Keratinocyte (primary cell): ENCODE results near the gene CATSPERZ.

ENCODE experiments used
- EZH2 ChIP-seq: IDR thresholded peaks from one replicate; pipeline ENCODE4 v1.6.1; 2012; ENCODE audit warnings: inconsistent platforms, mild to moderate bottlenecking, low read length, moderate library complexity
- TF ChIP-seq, protein P1 (sequence below), 3 experiments: IDR thresholded peaks in 1 of 3; conservative IDR thresholded peaks in 1 of 3; optimal IDR thresholded peaks in 1 of 3; 2 replicates in 2 of 3; 3 replicates in 1 of 3; pipeline versions ENCODE3 to v1.5.1; 2011; ENCODE audit warnings: low read length in 3 of 3, mild to moderate bottlenecking in 3 of 3, moderate library complexity in 2 of 3, control low read depth in 1 of 3, inconsistent platforms in 1 of 3; ENCODE audit not compliant: insufficient read depth in 2 of 3; ENCODE audit errors: extremely low read depth in 1 of 3

DNA sequence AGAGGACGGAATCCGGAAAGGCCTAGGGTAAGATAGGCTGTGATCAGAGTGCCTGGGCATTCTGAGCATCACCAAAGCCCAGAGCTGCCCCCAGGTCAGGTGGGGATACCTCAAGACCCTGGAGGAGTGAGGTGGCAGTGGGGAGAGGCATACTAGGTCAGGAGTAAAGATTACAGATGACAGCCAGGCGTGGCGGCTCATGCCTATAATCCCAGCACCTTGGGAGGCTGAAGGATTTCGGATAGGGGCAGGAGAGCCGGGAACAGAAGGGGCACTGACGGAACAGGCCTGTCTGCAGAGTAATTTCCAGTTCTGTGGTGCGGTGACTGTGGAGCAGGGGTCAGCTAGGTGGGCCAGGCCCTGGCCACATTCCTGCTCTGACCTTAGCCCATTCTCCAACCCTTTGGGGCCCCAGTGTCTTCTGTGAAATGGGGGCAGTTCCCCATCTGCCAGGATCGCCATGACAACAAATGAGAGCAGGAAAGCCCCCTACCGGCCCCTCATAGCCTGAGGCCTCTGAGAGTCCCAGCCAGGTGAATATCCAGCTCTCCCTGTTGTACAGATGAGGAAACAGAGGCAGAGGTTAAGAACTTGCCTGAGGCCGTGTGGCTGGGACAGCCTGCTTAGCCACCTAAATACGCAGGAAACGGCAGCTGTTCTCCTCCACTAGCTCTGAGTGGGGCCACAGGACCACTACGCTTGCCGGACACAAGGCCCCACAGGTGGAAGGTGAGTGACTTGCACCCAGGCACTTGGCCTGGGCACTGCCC is 24.9 kb upstream of the CATSPERZ start:
- TF ChIP-seq, protein P1, sequence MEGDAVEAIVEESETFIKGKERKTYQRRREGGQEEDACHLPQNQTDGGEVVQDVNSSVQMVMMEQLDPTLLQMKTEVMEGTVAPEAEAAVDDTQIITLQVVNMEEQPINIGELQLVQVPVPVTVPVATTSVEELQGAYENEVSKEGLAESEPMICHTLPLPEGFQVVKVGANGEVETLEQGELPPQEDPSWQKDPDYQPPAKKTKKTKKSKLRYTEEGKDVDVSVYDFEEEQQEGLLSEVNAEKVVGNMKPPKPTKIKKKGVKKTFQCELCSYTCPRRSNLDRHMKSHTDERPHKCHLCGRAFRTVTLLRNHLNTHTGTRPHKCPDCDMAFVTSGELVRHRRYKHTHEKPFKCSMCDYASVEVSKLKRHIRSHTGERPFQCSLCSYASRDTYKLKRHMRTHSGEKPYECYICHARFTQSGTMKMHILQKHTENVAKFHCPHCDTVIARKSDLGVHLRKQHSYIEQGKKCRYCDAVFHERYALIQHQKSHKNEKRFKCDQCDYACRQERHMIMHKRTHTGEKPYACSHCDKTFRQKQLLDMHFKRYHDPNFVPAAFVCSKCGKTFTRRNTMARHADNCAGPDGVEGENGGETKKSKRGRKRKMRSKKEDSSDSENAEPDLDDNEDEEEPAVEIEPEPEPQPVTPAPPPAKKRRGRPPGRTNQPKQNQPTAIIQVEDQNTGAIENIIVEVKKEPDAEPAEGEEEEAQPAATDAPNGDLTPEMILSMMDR (optimal IDR thresholded peaks at IDR 0.05 in 1 of 3, IDR thresholded peaks at IDR 0.05 in 1 of 3, conservative IDR thresholded peaks at IDR 0.05 in 1 of 3; ENCODE audit: extremely low read depth in 1 of 3, insufficient read depth in 2 of 3, low read length in 3 of 3): no peak
- no peak for TF ChIP-seq EZH2
